Liver (tissue), 9 donors: Measurements from ENCODE around the gene CPLX4. TPM values are rescaled to one million over a fixed set of nuclear protein-coding genes. Genes with fewer than 3 reads are reported as not detected.

Experiments
- DNase-seq: peaks from one replicate; pipeline ENCODE4 v3.0.0-alpha.2; 2017; ENCODE audit warnings: low spot score
- H3K27ac ChIP-seq, 2 donors: one replicate each; pipeline ENCODE4 v1.7.0; 2013; ENCODE audit warnings: inconsistent platforms in 2 of 2, low read length in 2 of 2, control low read depth in 1 of 2, low read depth in 1 of 2, mild to moderate bottlenecking in 1 of 2
- H3K27me3 ChIP-seq, 4 donors: one replicate each; pipeline versions ENCODE4 v1.6.1 to v1.7.0; 2013; ENCODE audit warnings: low read length in 3 of 4, inconsistent platforms in 1 of 4, mild to moderate bottlenecking in 1 of 4, moderate library complexity in 1 of 4; ENCODE audit not compliant: control insufficient read depth in 4 of 4, insufficient read depth in 4 of 4
- H3K36me3 ChIP-seq, 4 donors: one replicate each; pipeline versions ENCODE4 v1.6.1 to v1.7.0; 2013; ENCODE audit warnings: low read length in 3 of 4, mild to moderate bottlenecking in 3 of 4, low read depth in 1 of 4, moderate library complexity in 1 of 4; ENCODE audit not compliant: control insufficient read depth in 4 of 4, insufficient read depth in 3 of 4
- H3K4me1 ChIP-seq, 4 donors: one replicate each; pipeline versions ENCODE4 v1.6.1 to v1.7.0; 2013; ENCODE audit warnings: low read length in 3 of 4, mild to moderate bottlenecking in 3 of 4, moderate library complexity in 1 of 4; ENCODE audit not compliant: control insufficient read depth in 4 of 4, insufficient read depth in 4 of 4
- H3K4me3 ChIP-seq, 3 donors: one replicate each; pipeline versions ENCODE4 v1.6.1 to v1.7.0; 2013; ENCODE audit warnings: low read length in 3 of 3, control low read depth in 1 of 3, low read depth in 1 of 3, mild to moderate bottlenecking in 1 of 3
- H3K9ac ChIP-seq, 2 donors: one replicate each; pipeline ENCODE4 v1.7.0; 2013; ENCODE audit warnings: low read length in 2 of 2, mild to moderate bottlenecking in 2 of 2, moderate library complexity in 2 of 2, control low read depth in 1 of 2, low read depth in 1 of 2
- H3K9me3 ChIP-seq, 4 donors: one replicate each; pipeline versions ENCODE4 v1.6.1 to v1.7.0; 2013; ENCODE audit warnings: low read length in 3 of 4; ENCODE audit not compliant: control insufficient read depth in 4 of 4
- EGR1 ChIP-seq, 2 donors: IDR thresholded peaks; 2 replicates each; pipeline ENCODE4 v1.6.1; 2016 to 2018; ENCODE audit warnings: antibody characterized with exemption in 2 of 2, low read depth in 2 of 2
- FOXA1 ChIP-seq: IDR thresholded peaks from 2 replicates; pipeline ENCODE4 v1.6.1; 2016; ENCODE audit warnings: antibody characterized with exemption
- FOXA2 ChIP-seq: IDR thresholded peaks from 2 replicates; pipeline ENCODE4 v1.6.1; 2016; ENCODE audit warnings: antibody characterized with exemption
- GABPA ChIP-seq, 2 donors: IDR thresholded peaks in 1 of 2; conservative IDR thresholded peaks in 1 of 2; 2 replicates each; pipeline ENCODE4 v1.6.1; 2016; ENCODE audit warnings: antibody characterized with exemption in 2 of 2, mild to moderate bottlenecking in 1 of 2, moderate library complexity in 1 of 2
- HNF4A ChIP-seq, 2 donors: conservative IDR thresholded peaks; 2 replicates each; pipeline ENCODE4 v1.6.1; 2016; ENCODE audit warnings: antibody characterized with exemption in 2 of 2, mild to moderate bottlenecking in 2 of 2
- HNF4G ChIP-seq: IDR thresholded peaks from 2 replicates; pipeline ENCODE4 v1.6.1; 2016; ENCODE audit warnings: antibody characterized with exemption
- JUND ChIP-seq, 2 donors: IDR thresholded peaks; 2 replicates each; pipeline ENCODE4 v1.6.1; 2016; ENCODE audit warnings: antibody characterized with exemption in 2 of 2
- NR2F2 ChIP-seq: IDR thresholded peaks from 2 replicates; pipeline ENCODE4 v1.6.1; 2016; ENCODE audit warnings: antibody characterized with exemption
- RAD21 ChIP-seq, 2 donors: IDR thresholded peaks; 2 replicates each; pipeline ENCODE4 v1.6.1; 2016; ENCODE audit warnings: antibody characterized with exemption in 2 of 2, mild to moderate bottlenecking in 2 of 2
- RXRA ChIP-seq, 2 donors: IDR thresholded peaks; 2 replicates each; pipeline ENCODE4 v1.6.1; 2017 to 2018; ENCODE audit warnings: antibody characterized with exemption in 2 of 2, mild to moderate bottlenecking in 1 of 2
- SP1 ChIP-seq: IDR thresholded peaks from 2 replicates; pipeline ENCODE4 v1.6.1; 2018; ENCODE audit warnings: antibody characterized with exemption, mild to moderate bottlenecking
- TAF1 ChIP-seq: conservative IDR thresholded peaks from 2 replicates; pipeline ENCODE4 v1.6.1; 2016; ENCODE audit warnings: antibody characterized with exemption, mild to moderate bottlenecking
- YY1 ChIP-seq: IDR thresholded peaks from 2 replicates; pipeline ENCODE4 v1.6.1; 2016; ENCODE audit warnings: antibody characterized with exemption, mild to moderate bottlenecking
- WGBS: extraction: QIAGEN DNeasy Blood & Tissue Kit; methylation state at CpG from one replicate; pipeline ENCODE4 v1.1.7; 2013; 5-methylcytosine and 5-hydroxymethylcytosine counted together
- polyA plus RNA-seq, 2 donors: library from polyadenylated mRNA; stranded (reverse) in 1 of 2; unstranded in 1 of 2; fragments of 200-250 nt in 1 of 2; fragments of >200 nt in 1 of 2; fragmentation: Nextera tagmentation in 1 of 2; extraction: Ambion mirVana in 1 of 2; gene quantifications; one replicate each; pipeline versions ENCODE4 v1.2.1 to v1.2.3, GENCODE V29; 2013 to 2015
- total RNA-seq, 2 donors: library from RNA; depleted of rRNA; stranded (reverse); fragments of >200 nt; gene quantifications; one replicate each; pipeline ENCODE4 v1.2.3, GENCODE V29; 2014
- TF ChIP-seq, protein P1 (sequence below): fragments of 150-350 bp; IDR thresholded peaks from 2 replicates; pipeline ENCODE4 v1.5.1; 2017; ENCODE audit warnings: improper control_type of control experiment, low read depth, low read length; ENCODE audit not compliant: missing input control
- TF ChIP-seq, protein P2 (sequence below): IDR thresholded peaks from 2 replicates; pipeline ENCODE4 v1.6.1; 2016; ENCODE audit warnings: antibody characterized with exemption
- TF ChIP-seq, protein P3 (sequence below): IDR thresholded peaks from 2 replicates; pipeline ENCODE4 v1.6.1; 2016; ENCODE audit warnings: antibody characterized with exemption
- TF ChIP-seq, protein P4 (sequence below): IDR thresholded peaks from 2 replicates; pipeline ENCODE4 v1.6.1; 2016; ENCODE audit warnings: antibody characterized with exemption, mild to moderate bottlenecking
- donor health status: healthy.
- donor health status: healthy.
- donor health status: healthy.
- donor health status: healthy.
- donor health status: healthy.

Gene CPLX4
- total and polyA plus RNA-seq, 4 donors: not detected

DNA sequence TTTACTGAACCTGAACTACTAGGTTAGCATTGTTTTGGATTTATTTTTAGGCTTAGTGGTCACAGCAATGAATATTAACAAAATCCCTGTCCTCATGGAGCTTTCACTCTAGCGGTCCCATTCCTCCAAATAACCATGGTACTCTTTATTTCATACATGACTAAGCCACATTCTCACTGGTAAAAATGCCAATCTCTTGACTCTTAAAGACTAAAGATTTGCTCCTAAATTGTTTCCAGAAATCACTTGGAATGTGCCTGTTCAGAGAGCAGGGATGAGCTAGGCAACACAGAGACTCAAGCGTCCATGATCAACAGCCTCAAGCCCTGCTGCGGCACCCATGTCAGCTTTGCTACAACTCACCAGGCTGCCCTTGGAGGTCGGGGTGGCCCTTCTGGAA, 27.1 kb upstream of the CPLX4 start:
- H3K36me3 ChIP-seq: peaks cover 5 to 63% (median 59%) of the 10 kb centered on the region in 4 donors

DNA sequence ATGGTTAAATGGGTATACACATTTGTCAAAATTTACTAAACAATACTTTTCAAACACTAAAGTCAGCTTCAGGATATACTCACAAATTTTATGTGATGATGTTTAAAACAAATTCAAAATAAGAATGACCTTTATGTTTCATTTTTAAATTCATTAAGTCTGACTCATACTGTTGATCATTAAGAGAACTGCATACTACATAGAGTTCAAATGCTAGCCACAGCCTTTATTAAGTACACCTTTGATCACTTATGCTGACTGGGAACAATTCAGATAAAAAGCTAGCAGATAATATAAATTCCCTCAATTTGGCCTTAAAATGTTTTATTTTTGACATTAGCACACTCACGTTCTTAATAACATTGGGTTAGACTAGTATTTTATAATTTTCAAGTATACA, 26.5 kb upstream of the CPLX4 start:
- Histone ChIP-seq H3K9ac (no peak overlapping the region), H3K4me3 (no peak overlapping the region), H3K27me3 (no peaks in the 10 kb centered on the region), H3K9me3 (no peaks in the 10 kb centered on the region), H3K4me1 (no peaks in the 10 kb centered on the region), H3K27ac (no peak overlapping the region), H3K36me3 (peaks cover 5 to 64% (median 63%) of the 10 kb centered on the region in 4 donors)
- DNase-seq: no peak
- WGBS: 0% methylated on average over 1 of the region's 1 CpG
- TF ChIP-seq SP1 (no peak), RAD21 (IDR thresholded peaks at IDR 0.05) (no peak), EGR1 (IDR thresholded peaks at IDR 0.05; ENCODE audit: low read depth in 2 of 2) (no peak), JUND (IDR thresholded peaks at IDR 0.05) (no peak), HNF4A (conservative IDR thresholded peaks at IDR 0.05) (no peak), YY1 (no peak), FOXA1 (no peak), FOXA2 (no peak)
- TF ChIP-seq, protein P1, sequence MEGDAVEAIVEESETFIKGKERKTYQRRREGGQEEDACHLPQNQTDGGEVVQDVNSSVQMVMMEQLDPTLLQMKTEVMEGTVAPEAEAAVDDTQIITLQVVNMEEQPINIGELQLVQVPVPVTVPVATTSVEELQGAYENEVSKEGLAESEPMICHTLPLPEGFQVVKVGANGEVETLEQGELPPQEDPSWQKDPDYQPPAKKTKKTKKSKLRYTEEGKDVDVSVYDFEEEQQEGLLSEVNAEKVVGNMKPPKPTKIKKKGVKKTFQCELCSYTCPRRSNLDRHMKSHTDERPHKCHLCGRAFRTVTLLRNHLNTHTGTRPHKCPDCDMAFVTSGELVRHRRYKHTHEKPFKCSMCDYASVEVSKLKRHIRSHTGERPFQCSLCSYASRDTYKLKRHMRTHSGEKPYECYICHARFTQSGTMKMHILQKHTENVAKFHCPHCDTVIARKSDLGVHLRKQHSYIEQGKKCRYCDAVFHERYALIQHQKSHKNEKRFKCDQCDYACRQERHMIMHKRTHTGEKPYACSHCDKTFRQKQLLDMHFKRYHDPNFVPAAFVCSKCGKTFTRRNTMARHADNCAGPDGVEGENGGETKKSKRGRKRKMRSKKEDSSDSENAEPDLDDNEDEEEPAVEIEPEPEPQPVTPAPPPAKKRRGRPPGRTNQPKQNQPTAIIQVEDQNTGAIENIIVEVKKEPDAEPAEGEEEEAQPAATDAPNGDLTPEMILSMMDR: no peak
- TF ChIP-seq, protein P2, sequence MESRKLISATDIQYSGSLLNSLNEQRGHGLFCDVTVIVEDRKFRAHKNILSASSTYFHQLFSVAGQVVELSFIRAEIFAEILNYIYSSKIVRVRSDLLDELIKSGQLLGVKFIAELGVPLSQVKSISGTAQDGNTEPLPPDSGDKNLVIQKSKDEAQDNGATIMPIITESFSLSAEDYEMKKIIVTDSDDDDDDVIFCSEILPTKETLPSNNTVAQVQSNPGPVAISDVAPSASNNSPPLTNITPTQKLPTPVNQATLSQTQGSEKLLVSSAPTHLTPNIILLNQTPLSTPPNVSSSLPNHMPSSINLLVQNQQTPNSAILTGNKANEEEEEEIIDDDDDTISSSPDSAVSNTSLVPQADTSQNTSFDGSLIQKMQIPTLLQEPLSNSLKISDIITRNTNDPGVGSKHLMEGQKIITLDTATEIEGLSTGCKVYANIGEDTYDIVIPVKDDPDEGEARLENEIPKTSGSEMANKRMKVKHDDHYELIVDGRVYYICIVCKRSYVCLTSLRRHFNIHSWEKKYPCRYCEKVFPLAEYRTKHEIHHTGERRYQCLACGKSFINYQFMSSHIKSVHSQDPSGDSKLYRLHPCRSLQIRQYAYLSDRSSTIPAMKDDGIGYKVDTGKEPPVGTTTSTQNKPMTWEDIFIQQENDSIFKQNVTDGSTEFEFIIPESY: no peak

More for the DNA sequence above, 27.1 kb upstream of the CPLX4 start:
- DNase-seq: no peak
- 96% methylated on average over 4 of the region's 4 CpGs for WGBS
- H3K9ac ChIP-seq: no peak overlapping the region
- no peak overlapping the region for H3K27ac ChIP-seq
- TF ChIP-seq, protein P3, sequence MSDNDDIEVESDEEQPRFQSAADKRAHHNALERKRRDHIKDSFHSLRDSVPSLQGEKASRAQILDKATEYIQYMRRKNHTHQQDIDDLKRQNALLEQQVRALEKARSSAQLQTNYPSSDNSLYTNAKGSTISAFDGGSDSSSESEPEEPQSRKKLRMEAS: no peak
- TF ChIP-seq, protein P1: no peak
- no peak for TF ChIP-seq SP1
- no peak for TF ChIP-seq NR2F2
- TF ChIP-seq FOXA2: no peak
- no peak for TF ChIP-seq YY1
- no peak for TF ChIP-seq RAD21 (IDR thresholded peaks at IDR 0.05)
- TF ChIP-seq FOXA1: no peak
- TF ChIP-seq TAF1: no peak
- no peak for TF ChIP-seq GABPA (IDR thresholded peaks at IDR 0.05 in 1 of 2, conservative IDR thresholded peaks at IDR 0.05 in 1 of 2)
- TF ChIP-seq, protein P4, sequence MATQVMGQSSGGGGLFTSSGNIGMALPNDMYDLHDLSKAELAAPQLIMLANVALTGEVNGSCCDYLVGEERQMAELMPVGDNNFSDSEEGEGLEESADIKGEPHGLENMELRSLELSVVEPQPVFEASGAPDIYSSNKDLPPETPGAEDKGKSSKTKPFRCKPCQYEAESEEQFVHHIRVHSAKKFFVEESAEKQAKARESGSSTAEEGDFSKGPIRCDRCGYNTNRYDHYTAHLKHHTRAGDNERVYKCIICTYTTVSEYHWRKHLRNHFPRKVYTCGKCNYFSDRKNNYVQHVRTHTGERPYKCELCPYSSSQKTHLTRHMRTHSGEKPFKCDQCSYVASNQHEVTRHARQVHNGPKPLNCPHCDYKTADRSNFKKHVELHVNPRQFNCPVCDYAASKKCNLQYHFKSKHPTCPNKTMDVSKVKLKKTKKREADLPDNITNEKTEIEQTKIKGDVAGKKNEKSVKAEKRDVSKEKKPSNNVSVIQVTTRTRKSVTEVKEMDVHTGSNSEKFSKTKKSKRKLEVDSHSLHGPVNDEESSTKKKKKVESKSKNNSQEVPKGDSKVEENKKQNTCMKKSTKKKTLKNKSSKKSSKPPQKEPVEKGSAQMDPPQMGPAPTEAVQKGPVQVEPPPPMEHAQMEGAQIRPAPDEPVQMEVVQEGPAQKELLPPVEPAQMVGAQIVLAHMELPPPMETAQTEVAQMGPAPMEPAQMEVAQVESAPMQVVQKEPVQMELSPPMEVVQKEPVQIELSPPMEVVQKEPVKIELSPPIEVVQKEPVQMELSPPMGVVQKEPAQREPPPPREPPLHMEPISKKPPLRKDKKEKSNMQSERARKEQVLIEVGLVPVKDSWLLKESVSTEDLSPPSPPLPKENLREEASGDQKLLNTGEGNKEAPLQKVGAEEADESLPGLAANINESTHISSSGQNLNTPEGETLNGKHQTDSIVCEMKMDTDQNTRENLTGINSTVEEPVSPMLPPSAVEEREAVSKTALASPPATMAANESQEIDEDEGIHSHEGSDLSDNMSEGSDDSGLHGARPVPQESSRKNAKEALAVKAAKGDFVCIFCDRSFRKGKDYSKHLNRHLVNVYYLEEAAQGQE: no peak
- no peak for TF ChIP-seq JUND (IDR thresholded peaks at IDR 0.05)
- TF ChIP-seq HNF4G: no peak
- no peak for TF ChIP-seq HNF4A (conservative IDR thresholded peaks at IDR 0.05)
- no peak for TF ChIP-seq RXRA (IDR thresholded peaks at IDR 0.05)
- TF ChIP-seq, protein P2: no peak
- H3K4me1 ChIP-seq: no peaks in the 10 kb centered on the region
- no peaks in the 10 kb centered on the region for H3K9me3 ChIP-seq
- no peak overlapping the region for H3K4me3 ChIP-seq
- no peaks in the 10 kb centered on the region for H3K27me3 ChIP-seq
